ENCODE results near the gene NALCN. TPM values are rescaled to one million over a fixed set of nuclear protein-coding genes. Genes with fewer than 3 reads are reported as not detected.

Gene NALCN
- total and polyA plus RNA-seq, 2 of the 8 experiments (the other 6 are each of a cell fraction or from before 2014, with no cell fraction given) = 0.26 to 0.54 TPM

- TF ChIP-seq CHD7 (IDR thresholded peaks at IDR 0.05; ENCODE audit: insufficient replicate concordance, low read length) (no peak), JUN (IDR thresholded peaks at IDR 0.05; ENCODE audit: low read depth, low read length) (no peak), SP2 (IDR thresholded peaks at IDR 0.05; ENCODE audit: low read length) (no peak), PHF8 (conservative IDR thresholded peaks at IDR 0.05; ENCODE audit: low read depth, low read length) (no peak), ATF2 (IDR thresholded peaks at IDR 0.05; ENCODE audit: low read length) (no peak), CEBPB (IDR thresholded peaks at IDR 0.05; ENCODE audit: low read depth, low read length) (no peak)
Measured at GRCh38 chr13:101049166-101049850, 367.0 kb downstream of the NALCN start (continued).

All from H1 (cell line).